ENCODE results near the gene SOWAHD.
"Not testable (repeated sequence)": the region's sequence is repeated elsewhere in the genome, so short reads cannot be mapped to it uniquely, and the experiment has no call there.

GRCh38 chrX:119808461-119808860 lies 50.1 kb downstream of the SOWAHD start:
- not testable (repeated sequence) for TF ChIP-seq CTCF (IDR thresholded peaks at IDR 0.05; ENCODE audit: insufficient read depth, low read length); REST (IDR thresholded peaks at IDR 0.05; ENCODE audit: insufficient replicate concordance, low read depth); POLR2AphosphoS5 (IDR thresholded peaks at IDR 0.05; ENCODE audit: low read depth); SPI1 (IDR thresholded peaks at IDR 0.05; ENCODE audit: borderline replicate concordance, low read depth)

Data from HL-60 (cell line).